ENCODE data around the gene IFITM1.

Gene IFITM1

GRCh38 chr11:272931-273198 is 41.0 kb upstream of the IFITM1 start:
- no peak overlapping the region for H3K23ac ChIP-seq (ENCODE audit: low read length)
- no peaks in the 10 kb centered on the region for H3K79me2 ChIP-seq (ENCODE audit: control insufficient read depth, insufficient read depth, low read length, poor library complexity)
- DNase-seq = no peak
- no peaks in the 10 kb centered on the region for H3K36me3 ChIP-seq (ENCODE audit: control insufficient read depth in 1 of 2, insufficient read depth in 2 of 2, low read length in 2 of 2)
- no peak overlapping the region for H2BK5ac ChIP-seq (ENCODE audit: low read depth, low read length, poor library complexity)
- no peak overlapping the region for H3K9ac ChIP-seq (ENCODE audit: low read length)
- H2AK5ac ChIP-seq (ENCODE audit: low read length) = no peak overlapping the region
- H2AFZ ChIP-seq (ENCODE audit: insufficient read depth, low read length, poor library complexity) = no peak overlapping the region
- no CpG with 5 or more reads among the region's 6 CpGs for WGBS (ENCODE audit: extremely low coverage, insufficient coverage, insufficient read length)
- H4K12ac ChIP-seq (ENCODE audit: low read depth, low read length) = no peak overlapping the region
- no peak overlapping the region for H3K4ac ChIP-seq (ENCODE audit: low read depth, low read length)
- H3K14ac ChIP-seq (ENCODE audit: low read length) = no peak overlapping the region
- H3K79me1 ChIP-seq (ENCODE audit: low read length) = peaks cover 2% of the 10 kb centered on the region
- no peak overlapping the region for H3K4me2 ChIP-seq (ENCODE audit: low read length)
- H2BK120ac ChIP-seq (ENCODE audit: insufficient read depth, low read length, poor library complexity) = no peak overlapping the region
- H3K4me1 ChIP-seq (ENCODE audit: control insufficient read depth in 1 of 2, insufficient read depth in 2 of 2, low read length in 2 of 2) = peaks cover 0 to under 1% of the 10 kb centered on the region in 2 experiments
- no peaks in the 10 kb centered on the region for H3K27me3 ChIP-seq (ENCODE audit: insufficient read depth, low read length)
- no peak overlapping the region for H3K18ac ChIP-seq (ENCODE audit: low read length)
- no peak overlapping the region for H2BK12ac ChIP-seq (ENCODE audit: low read length)
- H3K27ac ChIP-seq (ENCODE audit: low read depth, low read length) = no peak overlapping the region
- H4K91ac ChIP-seq (ENCODE audit: low read depth, low read length) = no peak overlapping the region
- no peak overlapping the region for H4K8ac ChIP-seq (ENCODE audit: low read depth, low read length)
- no peaks in the 10 kb centered on the region for H3K9me3 ChIP-seq (ENCODE audit: insufficient read depth, low read depth, low read length)
- no peak overlapping the region for H3K4me3 ChIP-seq (ENCODE audit: low read depth, low read length)

GRCh38 chr11:276219-276618 is 37.6 kb upstream of the IFITM1 start:
- no peak overlapping the region for H2AFZ ChIP-seq (ENCODE audit: insufficient read depth, low read length, poor library complexity)
- no peak overlapping the region for H3K27ac ChIP-seq (ENCODE audit: low read depth, low read length)
- H4K12ac ChIP-seq (ENCODE audit: low read depth, low read length) = no peak overlapping the region
- no peak overlapping the region for H4K8ac ChIP-seq (ENCODE audit: low read depth, low read length)
- H3K4ac ChIP-seq (ENCODE audit: low read depth, low read length) = no peak overlapping the region
- H4K91ac ChIP-seq (ENCODE audit: low read depth, low read length) = no peak overlapping the region
- H3K36me3 ChIP-seq (ENCODE audit: control insufficient read depth in 1 of 2, insufficient read depth in 2 of 2, low read length in 2 of 2) = no peaks in the 10 kb centered on the region
- no peaks in the 10 kb centered on the region for H3K79me2 ChIP-seq (ENCODE audit: control insufficient read depth, insufficient read depth, low read length, poor library complexity)
- H3K79me1 ChIP-seq (ENCODE audit: low read length) = peaks cover 1% of the 10 kb centered on the region
- H2BK120ac ChIP-seq (ENCODE audit: insufficient read depth, low read length, poor library complexity) = no peak overlapping the region
- H3K4me1 ChIP-seq (ENCODE audit: control insufficient read depth in 1 of 2, insufficient read depth in 2 of 2, low read length in 2 of 2) = no peaks in the 10 kb centered on the region
- H3K18ac ChIP-seq (ENCODE audit: low read length) = no peak overlapping the region
- H2BK12ac ChIP-seq (ENCODE audit: low read length) = no peak overlapping the region
- no peak overlapping the region for H3K4me2 ChIP-seq (ENCODE audit: low read length)
- no peak overlapping the region for H2BK5ac ChIP-seq (ENCODE audit: low read depth, low read length, poor library complexity)
- no peaks in the 10 kb centered on the region for H3K27me3 ChIP-seq (ENCODE audit: insufficient read depth, low read length)
- DNase-seq = no peak
- H3K9me3 ChIP-seq (ENCODE audit: insufficient read depth, low read depth, low read length) = no peaks in the 10 kb centered on the region
- no peak overlapping the region for H3K23ac ChIP-seq (ENCODE audit: low read length)
- no peak overlapping the region for H3K9ac ChIP-seq (ENCODE audit: low read length)
- H3K4me3 ChIP-seq (ENCODE audit: low read depth, low read length) = no peak overlapping the region
- no peak overlapping the region for H3K14ac ChIP-seq (ENCODE audit: low read length)
- no peak overlapping the region for H2AK5ac ChIP-seq (ENCODE audit: low read length)

- H2AK5ac ChIP-seq (ENCODE audit: low read length) = no peak within 1 kb of the TSS
- H3K79me1 ChIP-seq (ENCODE audit: low read length) = no peaks in the 10 kb centered on the region
- H4K12ac ChIP-seq (ENCODE audit: low read depth, low read length) = no peak within 1 kb of the TSS
- H3K9ac ChIP-seq (ENCODE audit: low read length) = no peak within 1 kb of the TSS
- no peak within 1 kb of the TSS for H2AFZ ChIP-seq (ENCODE audit: insufficient read depth, low read length, poor library complexity)
- no peak within 1 kb of the TSS for H3K4me3 ChIP-seq (ENCODE audit: low read depth, low read length)
- H2BK5ac ChIP-seq (ENCODE audit: low read depth, low read length, poor library complexity) = no peak within 1 kb of the TSS
- no peak within 1 kb of the TSS for H3K14ac ChIP-seq (ENCODE audit: low read length)
- H3K4me1 ChIP-seq (ENCODE audit: control insufficient read depth in 1 of 2, insufficient read depth in 2 of 2, low read length in 2 of 2) = no peaks in the 10 kb centered on the region
- no peak within 1 kb of the TSS for H3K18ac ChIP-seq (ENCODE audit: low read length)
- H3K79me2 ChIP-seq (ENCODE audit: control insufficient read depth, insufficient read depth, low read length, poor library complexity) = no peaks in the 10 kb centered on the region
- H2BK120ac ChIP-seq (ENCODE audit: insufficient read depth, low read length, poor library complexity) = no peak within 1 kb of the TSS
- WGBS (ENCODE audit: extremely low coverage, insufficient coverage, insufficient read length) = no CpG with 5 or more reads among the region's 21 CpGs
- no peak for DNase-seq
- H3K23ac ChIP-seq (ENCODE audit: low read length) = no peak within 1 kb of the TSS
- H3K4me2 ChIP-seq (ENCODE audit: low read length) = no peak within 1 kb of the TSS
- H3K27ac ChIP-seq (ENCODE audit: low read depth, low read length) = no peak within 1 kb of the TSS
- H3K9me3 ChIP-seq (ENCODE audit: insufficient read depth, low read depth, low read length) = no peaks in the 10 kb centered on the region
- no peak within 1 kb of the TSS for H2BK12ac ChIP-seq (ENCODE audit: low read length)
- no peak within 1 kb of the TSS for H4K8ac ChIP-seq (ENCODE audit: low read depth, low read length)
- H3K36me3 ChIP-seq (ENCODE audit: control insufficient read depth in 1 of 2, insufficient read depth in 2 of 2, low read length in 2 of 2) = no peaks in the 10 kb centered on the region
- H3K4ac ChIP-seq (ENCODE audit: low read depth, low read length) = no peak within 1 kb of the TSS
- no peaks in the 10 kb centered on the region for H3K27me3 ChIP-seq (ENCODE audit: insufficient read depth, low read length)
- no peak within 1 kb of the TSS for H4K91ac ChIP-seq (ENCODE audit: low read depth, low read length)
Observed at GRCh38 chr11:278001-278951, 35.6 kb upstream of the IFITM1 start, which contains the start of gene NLRP6. Gene NLRP6 (plus strand): TSS chr11:278407. CDS start chr11:278570, 163 bp downstream.

- H4K12ac ChIP-seq (ENCODE audit: low read depth, low read length) = no peak overlapping the region
- H3K9me3 ChIP-seq (ENCODE audit: insufficient read depth, low read depth, low read length) = no peaks in the 10 kb centered on the region
- H3K23ac ChIP-seq (ENCODE audit: low read length) = no peak overlapping the region
- WGBS (ENCODE audit: extremely low coverage, insufficient coverage, insufficient read length) = no CpG with 5 or more reads among the region's 97 CpGs
- no peaks in the 10 kb centered on the region for H3K36me3 ChIP-seq (ENCODE audit: control insufficient read depth in 1 of 2, insufficient read depth in 2 of 2, low read length in 2 of 2)
- H4K8ac ChIP-seq (ENCODE audit: low read depth, low read length) = no peak overlapping the region
- no peak for DNase-seq
- no peak overlapping the region for H4K91ac ChIP-seq (ENCODE audit: low read depth, low read length)
- no peak overlapping the region for H3K4me2 ChIP-seq (ENCODE audit: low read length)
- peaks cover 2 to 5% of the 10 kb centered on the region in 2 experiments for H3K4me1 ChIP-seq (ENCODE audit: control insufficient read depth in 1 of 2, insufficient read depth in 2 of 2, low read length in 2 of 2)
- H3K27ac ChIP-seq (ENCODE audit: low read depth, low read length) = no peak overlapping the region
- H3K4me3 ChIP-seq (ENCODE audit: low read depth, low read length) = no peak overlapping the region
- no peak overlapping the region for H2BK12ac ChIP-seq (ENCODE audit: low read length)
- no peak overlapping the region for H2AFZ ChIP-seq (ENCODE audit: insufficient read depth, low read length, poor library complexity)
- H2BK5ac ChIP-seq (ENCODE audit: low read depth, low read length, poor library complexity) = no peak overlapping the region
- H3K27me3 ChIP-seq (ENCODE audit: insufficient read depth, low read length) = no peaks in the 10 kb centered on the region
- H3K79me2 ChIP-seq (ENCODE audit: control insufficient read depth, insufficient read depth, low read length, poor library complexity) = no peaks in the 10 kb centered on the region
- H3K14ac ChIP-seq (ENCODE audit: low read length) = no peak overlapping the region
- no peak overlapping the region for H3K4ac ChIP-seq (ENCODE audit: low read depth, low read length)
- no peak overlapping the region for H3K18ac ChIP-seq (ENCODE audit: low read length)
- H2AK5ac ChIP-seq (ENCODE audit: low read length) = no peak overlapping the region
- H2BK120ac ChIP-seq (ENCODE audit: insufficient read depth, low read length, poor library complexity) = no peak overlapping the region
- H3K79me1 ChIP-seq (ENCODE audit: low read length) = peaks cover 3% of the 10 kb centered on the region
- H3K9ac ChIP-seq (ENCODE audit: low read length) = no peak overlapping the region
Observed at GRCh38 chr11:279040-279965, 34.5 kb upstream of the IFITM1 start.
